ENCODE results near the gene RFFL.

GRCh38 chr17:34980353-34980680 lies 83.2 kb downstream of the RFFL start, which contains the start of gene LIG3:
- TF ChIP-seq, protein P1, sequence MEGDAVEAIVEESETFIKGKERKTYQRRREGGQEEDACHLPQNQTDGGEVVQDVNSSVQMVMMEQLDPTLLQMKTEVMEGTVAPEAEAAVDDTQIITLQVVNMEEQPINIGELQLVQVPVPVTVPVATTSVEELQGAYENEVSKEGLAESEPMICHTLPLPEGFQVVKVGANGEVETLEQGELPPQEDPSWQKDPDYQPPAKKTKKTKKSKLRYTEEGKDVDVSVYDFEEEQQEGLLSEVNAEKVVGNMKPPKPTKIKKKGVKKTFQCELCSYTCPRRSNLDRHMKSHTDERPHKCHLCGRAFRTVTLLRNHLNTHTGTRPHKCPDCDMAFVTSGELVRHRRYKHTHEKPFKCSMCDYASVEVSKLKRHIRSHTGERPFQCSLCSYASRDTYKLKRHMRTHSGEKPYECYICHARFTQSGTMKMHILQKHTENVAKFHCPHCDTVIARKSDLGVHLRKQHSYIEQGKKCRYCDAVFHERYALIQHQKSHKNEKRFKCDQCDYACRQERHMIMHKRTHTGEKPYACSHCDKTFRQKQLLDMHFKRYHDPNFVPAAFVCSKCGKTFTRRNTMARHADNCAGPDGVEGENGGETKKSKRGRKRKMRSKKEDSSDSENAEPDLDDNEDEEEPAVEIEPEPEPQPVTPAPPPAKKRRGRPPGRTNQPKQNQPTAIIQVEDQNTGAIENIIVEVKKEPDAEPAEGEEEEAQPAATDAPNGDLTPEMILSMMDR (IDR thresholded peaks at IDR 0.05; ENCODE audit: low read length): no peak
- TF ChIP-seq EZH2 (IDR thresholded peaks at IDR 0.05; ENCODE audit: borderline replicate concordance, low read length): no peak
